NCI-H748 (cell line): ENCODE measurements around the gene TANGO2.

Source experiments
- DNase-seq: peaks from one replicate; lab custom pipeline; 2025; ENCODE audit not compliant: unreplicated experiment; lab: John Stamatoyannopoulos, UW

TANGO2 gene

GRCh38 chr22:20083157-20083890 lies 62.4 kb downstream of the TANGO2 start:
- DNase-seq: no peak

DNA sequence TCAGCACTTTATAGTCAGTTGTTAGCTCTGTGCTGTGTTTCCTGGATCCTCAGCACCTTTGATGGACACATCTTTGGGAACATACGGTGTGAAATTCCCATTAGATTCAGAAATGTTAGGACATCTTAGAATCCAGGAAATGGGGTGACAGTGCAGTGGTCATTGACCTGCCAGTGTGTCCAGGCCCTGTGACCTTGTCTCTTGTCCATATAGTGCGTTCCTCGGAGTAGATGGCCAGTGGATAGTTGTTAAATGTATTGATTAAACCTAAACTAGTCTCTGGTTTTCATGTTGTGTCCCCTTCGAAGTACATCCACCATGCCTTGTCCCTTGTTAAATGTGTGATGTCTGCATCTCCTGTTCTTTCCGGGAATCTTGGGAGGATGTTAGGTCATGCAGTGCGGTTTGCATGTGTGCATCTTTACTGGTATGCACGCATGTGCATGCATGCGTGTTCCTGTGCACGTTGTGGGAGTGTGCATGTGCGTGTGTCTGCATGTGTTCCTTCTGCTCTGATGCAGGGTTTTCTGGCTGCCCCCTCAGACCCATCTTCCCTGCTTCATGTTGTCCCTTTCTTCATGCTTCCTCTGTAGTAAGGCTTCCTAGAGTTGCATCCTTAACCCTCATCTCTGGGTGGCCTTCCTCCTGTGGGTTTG lies 63.1 kb downstream of the TANGO2 start:
- no peak for DNase-seq

GRCh38 chr22:20084547-20085413 lies 63.9 kb downstream of the TANGO2 start:
- no peak for DNase-seq

- no peak for DNase-seq
These were observed 64.7 kb downstream of the TANGO2 start for GRCh38 chr22:20085651-20086050.

- no peak for DNase-seq
These were observed 65.2 kb downstream of the TANGO2 start for GRCh38 chr22:20086101-20086599.

GRCh38 chr22:20086763-20087162 lies 65.9 kb downstream of the TANGO2 start:
- DNase-seq: no peak

DNA sequence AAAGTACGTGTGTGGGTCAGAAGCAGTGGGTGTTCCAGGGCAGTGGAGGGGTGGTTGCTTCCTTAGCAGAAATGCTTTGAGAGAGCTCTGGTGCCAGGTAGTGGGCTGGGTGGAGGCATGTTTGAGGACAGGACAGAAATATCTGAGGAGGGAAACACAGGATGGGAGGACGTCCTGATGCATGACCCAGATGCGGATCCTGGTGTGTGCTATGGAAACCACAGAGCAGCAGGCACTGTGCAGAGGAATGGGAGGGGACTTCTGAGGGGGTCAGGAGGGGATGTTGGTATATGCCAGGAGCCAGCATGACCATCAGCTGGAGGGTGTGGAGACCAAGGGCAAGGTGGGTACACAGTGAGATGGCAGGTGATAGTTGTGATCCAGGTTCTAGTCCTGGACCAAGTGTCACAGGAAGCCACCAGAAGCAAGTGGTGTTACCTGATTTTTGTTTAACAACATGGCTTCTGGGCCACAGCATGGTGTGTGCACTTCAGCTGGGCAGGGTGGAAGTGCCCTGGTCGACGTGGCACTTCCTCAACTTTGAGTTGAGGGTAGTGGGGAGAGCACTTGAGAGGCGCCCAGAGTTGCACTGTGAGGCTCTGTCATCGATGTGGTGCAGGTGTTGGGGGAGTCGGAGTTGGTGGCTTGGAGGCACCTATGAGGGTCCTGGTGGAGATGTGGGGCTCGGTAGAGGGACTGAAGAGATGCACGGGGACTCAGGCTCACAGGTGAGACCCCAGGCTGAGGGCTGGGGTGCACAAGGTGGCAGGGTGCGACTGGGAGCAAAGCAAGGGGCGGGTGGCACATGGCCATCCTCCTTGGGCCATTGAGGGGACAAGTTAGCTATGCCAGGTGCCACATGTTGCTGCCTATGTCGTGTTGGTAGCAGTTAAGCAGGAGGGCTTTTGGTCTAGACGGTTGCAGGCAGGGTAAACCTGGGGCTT lies 66.7 kb downstream of the TANGO2 start:
- no peak for DNase-seq

DNA sequence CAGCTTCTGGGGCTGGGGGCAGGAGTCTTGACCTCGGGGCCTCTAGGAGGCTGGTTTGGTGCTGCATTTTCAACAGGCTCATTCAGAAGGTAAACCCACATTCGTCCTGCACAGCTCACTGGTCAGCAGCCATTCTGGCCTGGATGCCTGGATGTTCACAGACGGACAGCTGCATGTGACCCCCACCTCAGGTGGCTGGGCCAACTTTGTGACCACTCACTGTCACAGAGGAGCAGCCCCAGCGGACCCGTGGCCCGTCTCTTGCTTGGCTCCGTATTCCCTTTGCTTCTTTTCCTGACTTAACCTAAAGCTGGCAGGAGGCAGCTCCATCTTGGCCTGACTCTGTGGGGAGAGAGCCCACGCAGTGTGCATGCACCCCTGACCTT lies 67.3 kb downstream of the TANGO2 start:
- DNase-seq: no peak

DNA sequence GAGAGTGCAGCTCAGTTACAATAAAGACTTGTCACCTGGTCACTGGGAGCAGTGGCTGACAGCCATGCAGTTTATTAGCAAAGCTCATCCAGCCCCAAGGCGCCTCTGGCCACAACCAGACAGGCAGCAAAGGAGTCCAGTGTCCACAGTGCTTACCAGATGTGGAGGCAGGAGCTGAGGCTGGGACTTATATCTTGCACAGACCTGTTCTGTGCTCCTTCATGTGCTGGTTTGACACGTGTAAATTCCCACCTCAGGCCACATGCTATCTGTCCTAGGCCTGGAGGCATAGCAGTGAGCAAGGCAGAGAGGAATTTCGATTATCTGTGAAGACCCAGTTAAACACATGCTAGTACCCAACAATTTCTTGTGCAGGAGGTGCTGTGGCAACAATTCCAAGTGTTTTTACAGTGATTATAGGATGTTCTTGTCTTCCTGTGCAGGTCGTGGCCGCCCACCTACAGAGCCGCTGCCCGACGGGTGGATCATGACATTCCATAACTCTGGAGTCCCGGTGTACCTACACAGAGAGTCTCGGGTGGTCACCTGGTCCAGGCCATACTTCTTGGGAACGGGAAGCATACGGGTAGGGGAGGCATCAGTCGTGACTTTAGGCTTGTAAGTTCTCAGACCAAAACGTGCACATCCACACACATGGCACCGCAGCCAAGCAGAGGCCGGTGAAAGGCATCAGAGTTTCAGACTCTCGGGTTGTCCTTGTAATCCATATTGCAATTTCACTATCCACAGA lies 68.5 kb downstream of the TANGO2 start:
- no peak for DNase-seq

DNA sequence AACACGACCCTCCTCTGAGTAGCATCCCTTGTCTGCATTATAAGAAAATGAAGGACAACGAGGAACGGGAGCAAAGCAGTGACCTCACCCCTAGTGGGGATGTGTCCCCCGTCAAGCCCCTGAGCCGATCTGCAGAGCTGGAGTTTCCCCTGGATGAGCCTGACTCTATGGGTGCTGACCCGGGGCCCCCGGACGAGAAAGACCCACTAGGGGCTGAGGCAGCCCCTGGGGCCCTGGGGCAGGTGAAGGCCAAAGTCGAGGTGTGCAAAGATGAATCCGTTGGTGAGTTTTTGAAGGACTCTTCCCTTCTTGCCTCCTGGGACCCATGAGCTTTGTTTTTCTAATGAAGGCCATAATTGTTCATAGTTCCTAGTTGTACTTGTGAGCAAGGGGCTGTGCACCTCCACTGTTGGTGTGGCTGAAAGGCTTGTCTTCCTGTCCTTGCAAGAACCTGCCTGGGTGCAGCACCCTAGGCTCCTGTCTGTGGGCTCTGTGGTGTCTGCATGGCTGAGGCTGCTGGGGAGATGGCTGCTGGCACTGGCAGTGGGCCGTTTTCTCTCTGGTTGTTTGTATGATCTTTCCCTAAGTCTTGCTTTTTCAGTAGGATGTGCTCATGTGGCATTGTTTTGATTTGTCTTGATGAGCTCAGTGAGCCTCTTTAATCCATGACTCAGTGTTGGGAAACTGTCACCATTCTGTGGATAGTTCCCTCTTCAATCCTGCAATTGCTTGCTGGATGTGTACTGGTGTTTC lies 69.2 kb downstream of the TANGO2 start:
- DNase-seq: no peak

GRCh38 chr22:20090730-20091240 lies 69.9 kb downstream of the TANGO2 start:
- DNase-seq: no peak

GRCh38 chr22:20091690-20092476 lies 71.0 kb downstream of the TANGO2 start:
- no peak for DNase-seq

DNA sequence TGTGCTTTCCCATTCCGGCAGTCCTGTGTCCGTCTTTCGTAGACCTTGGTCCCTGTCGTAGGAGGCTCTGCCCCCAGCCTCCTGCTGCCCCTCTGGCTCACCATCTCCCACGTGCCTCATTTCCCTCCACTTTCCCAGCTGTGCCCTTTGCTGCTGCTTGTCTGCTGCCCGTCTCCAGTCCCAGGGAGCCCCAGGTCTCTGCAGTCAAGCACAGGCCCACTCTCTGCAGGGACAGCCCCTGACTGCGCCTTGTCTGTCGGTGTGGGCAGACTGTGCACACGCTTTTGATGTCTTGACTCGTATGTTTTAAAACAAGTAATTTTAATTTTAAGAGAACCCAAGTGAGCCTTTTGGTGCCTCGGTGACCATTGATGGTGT lies 71.6 kb downstream of the TANGO2 start:
- DNase-seq: no peak

DNA sequence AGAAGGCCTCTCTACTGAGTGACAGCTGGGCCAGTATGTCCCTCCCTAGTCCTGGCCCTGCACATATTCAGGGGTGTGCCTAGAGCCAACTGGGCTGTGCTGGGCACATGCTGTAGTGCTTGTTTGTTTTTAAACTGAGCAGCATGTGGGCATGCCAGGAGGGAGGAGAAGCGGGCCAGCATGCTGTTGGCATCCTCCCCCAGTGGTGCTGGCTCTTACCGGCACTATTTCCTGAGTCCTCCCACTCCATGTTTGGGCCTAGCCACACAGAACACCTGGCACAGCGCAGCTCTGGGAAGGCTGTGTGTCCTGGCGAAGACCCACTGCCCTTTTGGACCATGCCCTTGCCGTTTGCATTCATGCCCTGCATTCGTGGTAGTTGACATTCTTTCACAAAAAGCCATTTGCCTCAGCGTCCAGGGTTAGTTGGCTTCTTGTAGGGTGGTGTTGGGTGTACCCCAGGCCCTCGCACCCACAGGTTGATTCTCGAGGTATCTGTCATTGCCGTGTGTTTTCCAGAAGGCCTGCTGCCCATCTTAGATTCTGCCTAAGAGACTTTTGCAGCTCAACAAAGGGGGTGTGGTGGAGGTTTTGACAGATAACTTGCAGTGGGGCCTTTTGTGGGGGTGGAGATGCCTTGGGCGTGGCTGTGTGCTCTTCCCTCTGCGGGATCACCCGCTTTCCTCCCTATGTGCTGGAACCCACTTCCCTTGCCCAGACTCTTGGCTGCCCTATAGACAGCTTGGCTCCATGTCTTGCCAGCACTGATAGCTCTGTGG lies 72.7 kb downstream of the TANGO2 start:
- DNase-seq: no peak

- DNase-seq: no peak
These were observed 73.4 kb downstream of the TANGO2 start for GRCh38 chr22:20094197-20094807.

- no peak for DNase-seq
These were observed 74.6 kb downstream of the TANGO2 start for GRCh38 chr22:20095521-20095920.
